PC-9 (cell line): ENCODE results near the gene MTERF4. TPM values are rescaled to one million over a fixed set of nuclear protein-coding genes. Genes with fewer than 3 reads are reported as not detected.

Source experiments
- BruUV-seq: library from RNA; stranded (reverse); fragments of 400-500 nt; replicated peaks from 2 replicates; lab custom pipeline; 2021; lab: Mats Ljungman, UMichigan
- CTCF ChIA-PET: fragments of 300-600 bp; sonication (Branson Sonifier 250); formaldehyde crosslinking; loops from one replicate; lab custom pipeline; 2022; ENCODE audit warnings: antibody characterized with exemption; lab: Charles Lee
- POLR2A ChIA-PET: fragments of 300-600 bp; sonication (Branson Sonifier 250); formaldehyde crosslinking; loops from one replicate; lab custom pipeline; 2022; ENCODE audit warnings: antibody characterized with exemption; ENCODE audit not compliant: unreplicated experiment; lab: Charles Lee
- DNase-seq, 2 experiments: peaks; one replicate each; pipeline versions ENCODE4 v3.0.0 to v3.0.0-alpha.2; 2015 to 2022; ENCODE audit warnings: mixed read lengths in 1 of 2
- H2AFZ ChIP-seq: fragments of 200-600 bp; sonication (generic); 2 replicates; pipeline ENCODE4 v1.8.1; 2017; ENCODE audit warnings: antibody characterized with exemption
- H3F3A ChIP-seq: fragments of 200-600 bp; sonication (generic); 2 replicates; pipeline ENCODE4 v1.8.1; 2017; ENCODE audit warnings: antibody characterized with exemption, mild to moderate bottlenecking, low read depth; ENCODE audit not compliant: insufficient read depth
- H3K27ac ChIP-seq: fragments of 200-600 bp; sonication (generic); 2 replicates; pipeline ENCODE4 v1.6.1; 2016; ENCODE audit warnings: mixed run types
- H3K27me3 ChIP-seq: fragments of 200-600 bp; sonication (generic); 2 replicates; pipeline ENCODE4 v1.6.1; 2016; ENCODE audit warnings: low read depth, mixed run types; ENCODE audit not compliant: insufficient read depth
- H3K36me3 ChIP-seq: fragments of 200-600 bp; sonication (generic); 2 replicates; pipeline ENCODE4 v1.6.1; 2016; ENCODE audit warnings: low read depth, mixed run types
- H3K4me1 ChIP-seq: fragments of 200-600 bp; sonication (generic); replicated peaks from 2 replicates; pipeline ENCODE4 v1.6.1; 2016; ENCODE audit warnings: mixed run types; ENCODE audit not compliant: insufficient read depth
- H3K4me2 ChIP-seq: fragments of 200-600 bp; sonication (generic); 2 replicates; pipeline ENCODE4 v1.6.1; 2017; ENCODE audit warnings: mixed run types
- H3K4me3 ChIP-seq: fragments of 200-600 bp; sonication (generic); 2 replicates; pipeline ENCODE4 v1.6.1; 2016; ENCODE audit warnings: mixed run types
- H3K79me2 ChIP-seq: fragments of 200-600 bp; sonication (generic); 2 replicates; pipeline ENCODE4 v1.6.1; 2017; ENCODE audit warnings: low read depth, mixed run types
- H3K9me2 ChIP-seq: fragments of 200-600 bp; sonication (generic); 2 replicates; pipeline ENCODE4 v1.8.1; 2017; ENCODE audit warnings: mild to moderate bottlenecking; ENCODE audit not compliant: insufficient read depth
- H3K9me3 ChIP-seq: fragments of 200-600 bp; sonication (generic); 2 replicates; pipeline ENCODE4 v1.8.1; 2016; ENCODE audit warnings: low read depth; ENCODE audit not compliant: insufficient read depth
- H4K20me1 ChIP-seq: fragments of 200-600 bp; sonication (generic); 2 replicates; pipeline ENCODE4 v1.8.1; 2017; ENCODE audit not compliant: insufficient read depth
- CTCF ChIP-seq: fragments of 200-600 bp; sonication (generic); conservative IDR thresholded peaks from 2 replicates; pipeline ENCODE4 v1.6.1; 2017; ENCODE audit warnings: mixed run types, antibody characterized with exemption, mild to moderate bottlenecking, moderate library complexity
- EZH2 ChIP-seq: fragments of 200-600 bp; sonication (generic); IDR thresholded peaks from 2 replicates; pipeline ENCODE4 v1.8.0; 2017; ENCODE audit warnings: antibody characterized with exemption, low read depth
- intact Hi-C: fragments of 100-400 bp; cut with micrococcal nuclease; formaldehyde crosslinking; loops from one replicate; pipeline ENCODE4 v1.10.0; 2022; ENCODE audit not compliant: unreplicated experiment
- total RNA-seq: library from RNA; stranded (reverse); gene quantifications from 2 replicates; pipeline ENCODE4 v1.2.3, GENCODE V29; 2021

Gene MTERF4
- total RNA-seq, 1 experiment from 2014 or later, result 42.8 TPM

- Histone ChIP-seq H3K9me3 (no peaks in the 10 kb centered on the region), H3F3A (no peaks in the 10 kb centered on the region), H3K79me2 (no peaks in the 10 kb centered on the region), H3K27ac (no peak overlapping the region), H4K20me1 (no peaks in the 10 kb centered on the region), H3K9me2 (no peaks in the 10 kb centered on the region), H3K27me3 (peaks cover 58% of the 10 kb centered on the region), H2AFZ (no peak overlapping the region), H3K4me1 (no peaks in the 10 kb centered on the region), H3K36me3 (no peaks in the 10 kb centered on the region), H3K4me3 (no peak overlapping the region), H3K4me2 (no peak overlapping the region)
- ChIA-PET CTCF (no interaction called here), POLR2A (no interaction called here)
- TF ChIP-seq EZH2 (no peak), CTCF (no peak)
- intact Hi-C loops, result no loop called here
- DNase-seq, result no peak
- BruUV-seq, result no TSS peak
Observed at GRCh38 chr2:241070811-241071676, 31.0 kb downstream of the MTERF4 start.

GRCh38 chr2:241070361-241070760 lies 31.7 kb downstream of the MTERF4 start:
- BruUV-seq, result no TSS peak
- no peaks in the 10 kb centered on the region for H3F3A ChIP-seq
- H3K4me3 ChIP-seq, result no peak overlapping the region
- no peaks in the 10 kb centered on the region for H3K79me2 ChIP-seq
- TF ChIP-seq EZH2 (no peak), CTCF (no peak)
- DNase-seq, result no peak
- intact Hi-C loops, result no loop called here
- H3K9me3 ChIP-seq, result no peaks in the 10 kb centered on the region
- no peaks in the 10 kb centered on the region for H3K9me2 ChIP-seq
- H2AFZ ChIP-seq, result no peak overlapping the region
- H3K36me3 ChIP-seq, result no peaks in the 10 kb centered on the region
- H3K27me3 ChIP-seq, result peaks cover 58% of the 10 kb centered on the region
- CTCF ChIA-PET, result no interaction called here
- no peak overlapping the region for H3K27ac ChIP-seq
- no peaks in the 10 kb centered on the region for H3K4me1 ChIP-seq
- H4K20me1 ChIP-seq, result no peaks in the 10 kb centered on the region
- POLR2A ChIA-PET, result no interaction called here
- H3K4me2 ChIP-seq, result no peak overlapping the region

GRCh38 chr2:241069821-241070281 lies 32.2 kb downstream of the MTERF4 start:
- Histone ChIP-seq H3K4me1 (no peaks in the 10 kb centered on the region), H3K9me2 (no peaks in the 10 kb centered on the region), H3K4me3 (no peak overlapping the region), H3K27me3 (peaks cover 58% of the 10 kb centered on the region), H4K20me1 (no peaks in the 10 kb centered on the region), H3K36me3 (no peaks in the 10 kb centered on the region), H3F3A (no peaks in the 10 kb centered on the region), H3K27ac (no peak overlapping the region), H3K79me2 (no peaks in the 10 kb centered on the region), H2AFZ (no peak overlapping the region), H3K9me3 (no peaks in the 10 kb centered on the region), H3K4me2 (no peak overlapping the region)
- no peak for DNase-seq
- ChIA-PET POLR2A (no interaction called here), CTCF (no interaction called here)
- BruUV-seq, result no TSS peak
- TF ChIP-seq EZH2 (no peak), CTCF (no peak)
- intact Hi-C loops, result no loop called here
